Fibroblast of lung (primary cell): Measurements from ENCODE around the gene GABRB2.

Experiments
- CTCF ChIP-seq, 2 donors: IDR thresholded peaks in 1 of 2; conservative IDR thresholded peaks in 1 of 2; 1 replicate in 1 of 2; 2 replicates in 1 of 2; pipeline ENCODE4 v1.5.1; 2011 to 2012; ENCODE audit warnings: low read length in 2 of 2, control low read depth in 1 of 2, inconsistent platforms in 1 of 2, low read depth in 1 of 2, mild to moderate bottlenecking in 1 of 2
- EZH2 ChIP-seq: IDR thresholded peaks from 2 replicates; pipeline ENCODE4 v1.5.1; 2012; ENCODE audit warnings: low read length, control low read depth, mild to moderate bottlenecking; ENCODE audit errors: missing control alignments

- TF ChIP-seq CTCF (conservative IDR thresholded peaks at IDR 0.05 in 1 of 2, IDR thresholded peaks at IDR 0.05 in 1 of 2; ENCODE audit: low read depth in 1 of 2, low read length in 2 of 2): no peak
- TF ChIP-seq EZH2: no peak
These were observed 289.6 kb downstream of the GABRB2 start for GRCh38 chr5:161256957-161257356.
